Occipital lobe (tissue), 2 donors: Measurements from ENCODE around the gene MAP2K2. TPM values are rescaled to one million over a fixed set of nuclear protein-coding genes. Genes with fewer than 3 reads are reported as not detected.
A peak's percentile ranks its signal among the peaks of the same experiment; 100 is the strongest.
"Not testable (repeated sequence)": the region's sequence is repeated elsewhere in the genome, so short reads cannot be mapped to it uniquely, and the experiment has no call there.

ENCODE experiments used
- DNase-seq: peaks from one replicate; lab custom pipeline; 2025; lab: John Stamatoyannopoulos, UW
- total RNA-seq: library from RNA; depleted of rRNA; stranded (reverse); fragments of >200 nt; gene quantifications from one replicate; pipeline ENCODE4 v1.2.3, GENCODE V29; 2014

Gene MAP2K2
- total RNA-seq: 61.3 TPM

DNA sequence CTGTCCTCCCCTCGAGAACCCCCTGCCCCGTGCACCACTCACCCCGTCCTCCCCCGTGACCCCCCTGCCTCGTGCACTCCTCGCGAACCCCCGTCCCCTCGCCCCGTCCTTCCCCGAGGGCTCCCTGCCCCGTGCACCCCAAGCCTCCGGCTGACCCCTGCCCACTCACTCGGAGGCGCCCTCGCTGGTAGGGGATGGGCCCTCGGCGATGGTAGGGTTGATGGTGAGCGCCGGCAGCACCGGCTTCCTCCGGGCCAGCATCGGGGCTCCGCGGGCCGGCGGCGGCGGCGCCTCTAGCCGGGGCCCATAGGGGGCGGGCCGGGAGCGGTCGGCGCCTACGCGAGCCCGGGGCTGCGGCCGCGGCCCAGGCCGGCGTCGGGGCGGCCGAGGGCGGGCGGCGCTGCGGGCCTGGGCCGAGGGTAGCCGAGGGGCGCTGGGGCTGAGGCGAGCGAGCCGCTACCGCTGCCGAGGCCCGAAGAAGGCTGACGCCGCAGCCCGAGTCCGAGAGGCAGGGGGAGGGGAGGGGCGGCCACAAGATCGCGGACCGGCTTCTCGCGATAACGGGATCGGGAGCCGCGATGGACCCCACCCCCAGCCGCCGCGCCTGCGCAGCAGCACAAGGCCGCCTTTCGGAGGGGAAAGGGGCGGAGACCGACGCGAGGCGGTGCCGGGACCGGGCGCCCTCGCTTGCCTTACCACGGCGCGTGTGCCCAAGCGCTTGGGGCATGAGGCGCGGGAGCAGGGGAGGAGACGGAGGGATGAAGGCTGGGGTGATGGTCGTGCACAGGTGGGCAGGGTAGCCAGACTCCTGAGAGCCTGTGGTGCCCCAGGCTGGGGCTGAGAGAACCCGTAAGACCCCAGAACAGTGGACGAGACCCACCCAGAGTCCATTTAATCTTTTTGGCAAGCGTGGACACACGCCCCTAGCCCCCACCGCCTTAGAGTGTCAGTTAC, at the start of gene MAP2K2:
TSS of gene MAP2K2 (minus strand) at position 508 of the 954 bp plus-strand sequence. CDS start at position 261, 247 bp downstream.
- peak; percentile 93 for DNase-seq

DNA sequence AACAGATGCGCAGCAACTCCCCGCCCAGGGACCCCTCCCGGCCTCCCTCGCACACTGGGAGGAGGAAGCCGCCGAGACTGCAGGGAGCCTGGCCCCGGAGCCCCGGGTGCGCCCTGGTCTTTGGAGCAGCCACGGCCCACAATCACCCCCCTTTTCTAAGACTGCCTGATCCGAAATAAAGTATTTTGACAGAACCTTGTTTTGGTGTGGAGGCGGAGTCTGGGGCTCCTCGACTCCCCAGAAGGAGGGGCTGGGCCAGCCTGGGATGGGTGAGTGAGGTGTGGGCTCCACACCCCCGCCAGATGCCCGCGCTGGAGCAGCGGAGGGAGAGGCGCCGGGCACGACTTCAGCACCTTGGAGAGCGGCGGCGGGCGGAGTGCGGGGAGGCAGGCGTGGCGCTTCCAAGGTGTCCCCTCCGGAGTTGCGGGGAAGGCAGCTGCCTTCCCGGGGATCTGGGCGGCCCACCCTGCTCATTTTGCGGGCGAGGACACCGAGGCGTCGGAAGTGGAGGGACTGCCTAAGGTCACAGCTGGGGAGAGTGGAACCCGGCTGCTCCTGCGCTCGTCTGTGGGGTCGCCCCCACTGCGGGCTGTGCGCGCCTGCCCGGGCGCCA, 49.0 kb upstream of the MAP2K2 start:
- DNase-seq: no peak

DNA sequence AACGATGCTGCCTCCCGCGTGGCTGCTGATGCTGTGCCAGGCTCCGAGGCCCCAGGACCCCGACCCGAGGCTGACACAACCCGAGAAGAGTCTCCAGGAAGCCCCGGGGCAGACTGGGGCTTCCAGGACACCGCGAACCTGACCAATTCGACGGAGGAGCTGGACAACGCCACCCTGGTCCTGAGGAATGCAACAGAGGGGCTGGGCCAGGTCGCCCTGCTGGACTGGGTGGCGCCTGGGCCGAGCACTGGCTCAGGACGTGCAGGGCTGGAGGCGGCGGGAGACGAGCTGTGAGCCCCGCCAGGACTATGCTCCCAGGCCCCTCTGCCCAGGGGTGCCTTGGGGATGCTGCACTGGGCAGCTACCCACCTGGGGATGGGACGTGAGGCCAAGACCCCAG, 47.8 kb upstream of the MAP2K2 start:
- DNase-seq: no peak

DNA sequence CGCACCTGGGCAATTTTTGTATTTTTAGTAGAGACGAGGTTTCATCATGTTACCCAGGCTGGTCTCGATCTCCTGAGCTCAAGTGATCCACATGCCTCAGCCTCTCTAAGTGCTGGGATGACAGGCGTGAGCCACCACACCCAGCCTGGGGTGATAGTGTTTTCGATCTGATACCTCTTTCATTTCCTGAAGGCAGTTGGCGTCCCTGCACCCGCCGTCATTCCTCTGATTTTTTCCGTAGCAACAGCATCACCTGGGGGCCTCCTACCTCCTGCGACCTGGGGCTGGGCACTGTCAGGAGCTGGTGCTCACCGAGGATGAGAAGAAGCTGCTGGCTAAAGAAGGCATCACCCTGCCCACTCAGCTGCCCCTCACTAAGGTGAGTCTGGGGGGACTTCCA, 40.3 kb upstream of the MAP2K2 start:
- DNase-seq: no peak

DNA sequence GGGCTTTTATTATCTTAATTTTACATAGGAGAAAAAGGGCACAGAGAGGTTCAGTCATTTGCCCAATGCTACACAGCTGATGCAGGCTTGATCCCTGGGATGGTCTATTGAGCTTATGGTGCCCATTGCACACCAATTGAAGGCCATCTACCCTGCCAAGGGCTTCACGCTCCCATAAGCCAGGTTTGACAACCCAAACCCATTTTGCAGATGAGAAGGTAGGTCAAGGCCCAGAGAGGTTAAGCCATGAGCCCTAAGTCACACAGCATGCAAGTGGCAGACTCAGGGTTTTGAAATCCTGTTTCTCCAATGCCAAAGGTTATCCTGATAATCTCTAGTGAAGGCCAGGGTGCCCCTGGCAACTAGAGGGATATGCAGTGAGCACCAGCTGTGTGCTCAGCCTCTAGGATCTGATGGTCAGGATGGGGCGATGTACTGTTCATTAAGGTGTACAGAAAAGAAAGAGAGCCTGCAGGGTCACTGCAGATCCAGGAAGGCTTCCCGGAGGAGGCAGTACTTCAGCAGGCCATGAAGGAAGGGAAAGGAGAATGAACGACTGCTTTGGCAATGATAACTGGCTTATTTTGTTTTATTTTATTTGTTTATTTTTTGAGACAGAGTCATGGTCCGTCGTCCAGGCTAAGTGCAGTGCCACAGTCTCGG, 37.6 kb upstream of the MAP2K2 start:
- no peak for DNase-seq

DNA sequence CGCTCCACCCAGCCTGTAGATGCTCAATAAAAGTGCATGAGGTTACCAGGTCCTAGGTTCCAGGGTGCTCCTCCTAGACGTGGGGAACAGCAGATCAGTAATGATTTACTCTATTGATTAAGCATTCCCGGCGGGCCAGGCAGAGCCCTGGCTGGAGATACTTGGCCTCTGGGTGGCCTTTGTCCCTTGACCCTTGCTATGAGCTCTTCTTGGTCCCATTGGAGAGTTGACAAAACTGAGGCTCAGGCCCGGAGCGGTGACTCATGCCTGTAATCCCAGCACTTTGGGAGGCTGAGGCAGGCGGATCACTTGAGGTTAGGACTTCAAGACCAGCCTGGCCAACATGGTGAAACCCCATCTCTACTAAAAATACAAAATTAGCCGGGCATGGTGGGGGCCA, 34.0 kb upstream of the MAP2K2 start:
- not testable (repeated sequence) for DNase-seq

DNA sequence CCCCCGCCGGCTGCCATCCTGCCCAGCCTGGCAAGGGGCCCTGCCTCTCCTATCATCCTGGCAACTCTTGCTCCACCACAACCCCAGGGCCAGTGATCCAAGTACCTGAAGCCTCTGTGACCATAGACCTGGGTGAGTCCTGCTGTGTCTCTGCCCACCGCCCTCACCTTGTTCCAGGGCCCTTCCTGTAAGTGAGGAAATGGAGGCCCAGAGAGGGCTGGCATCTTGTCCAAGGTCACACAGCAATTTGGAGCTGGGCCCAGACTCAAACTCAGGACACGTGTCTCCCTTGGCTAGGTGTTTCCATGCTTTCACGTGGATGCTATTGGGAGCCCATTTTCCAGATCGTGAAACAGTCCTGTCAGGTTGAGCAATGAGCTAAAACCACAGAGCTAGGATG, 33.2 kb upstream of the MAP2K2 start:
- no peak for DNase-seq

DNA sequence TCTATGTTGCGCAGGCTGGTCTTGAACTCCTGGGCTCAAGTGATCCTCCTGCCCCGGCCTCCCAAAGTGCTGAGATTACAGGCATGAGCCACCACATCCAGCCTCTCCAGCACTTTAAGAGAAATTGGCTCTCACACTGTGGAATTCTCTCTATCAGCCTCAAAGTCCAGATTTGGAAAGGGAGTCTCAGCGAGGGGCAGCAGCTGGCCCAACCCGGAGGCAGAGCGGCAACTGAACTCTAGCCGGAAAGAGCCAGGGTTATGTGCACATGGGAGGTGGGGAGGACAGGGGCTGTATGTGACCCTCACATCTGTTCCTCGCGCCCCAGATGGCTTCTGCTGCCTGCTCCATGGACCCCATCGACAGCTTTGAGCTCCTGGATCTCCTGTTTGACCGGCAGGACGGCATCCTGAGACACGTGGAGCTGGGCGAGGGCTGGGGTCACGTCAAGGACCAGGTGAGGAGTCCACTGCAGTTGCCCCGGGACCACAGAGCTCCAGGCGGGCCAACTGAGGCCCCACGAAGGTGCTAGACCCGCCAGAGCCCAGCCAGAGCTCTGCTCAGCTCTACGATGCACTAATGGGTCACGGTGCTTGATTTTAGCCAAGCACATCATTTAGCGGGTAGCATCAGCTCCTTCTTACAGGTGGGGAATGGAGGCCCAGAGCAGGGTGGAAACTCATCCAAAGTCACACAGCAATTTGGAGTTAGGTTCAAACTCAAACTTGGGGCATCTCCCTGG, 30.8 kb upstream of the MAP2K2 start:
- no peak for DNase-seq

DNA sequence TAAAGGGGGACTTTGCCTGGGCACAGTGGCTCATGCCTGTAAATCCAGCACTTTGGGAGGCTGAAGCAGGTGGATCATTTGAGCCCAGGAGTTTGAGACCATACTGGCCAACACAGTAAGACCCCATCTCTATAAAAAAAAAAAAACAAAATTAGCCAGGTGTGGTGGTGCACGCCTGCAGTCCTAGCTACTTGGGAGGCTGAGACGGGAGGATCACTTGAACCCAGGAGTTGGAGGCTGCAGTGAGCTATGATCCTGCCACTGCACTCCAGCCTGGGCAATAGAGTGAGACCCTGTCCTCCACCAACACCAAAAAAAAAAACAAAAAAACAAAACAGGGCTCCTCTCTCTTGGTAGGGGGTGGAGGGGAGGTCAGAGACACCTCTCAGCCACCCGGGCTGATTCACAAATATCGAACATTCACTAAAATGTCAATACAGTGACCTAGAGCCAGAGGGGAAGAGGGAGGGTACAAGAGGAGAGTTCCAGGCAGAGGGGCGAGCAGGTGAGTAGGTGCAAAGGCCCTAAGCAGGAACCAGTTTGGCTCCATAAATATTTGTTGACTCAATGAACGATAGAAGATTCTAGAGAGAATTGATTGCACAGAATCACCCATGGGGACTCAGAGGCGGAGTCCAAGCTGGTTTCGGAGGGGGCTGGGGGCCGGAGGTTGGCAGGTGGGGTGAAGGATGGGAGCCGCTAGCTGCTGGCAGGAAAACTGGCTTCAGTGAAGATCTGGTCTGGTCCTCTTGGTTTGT, 28.5 kb upstream of the MAP2K2 start:
- no peak for DNase-seq

DNA sequence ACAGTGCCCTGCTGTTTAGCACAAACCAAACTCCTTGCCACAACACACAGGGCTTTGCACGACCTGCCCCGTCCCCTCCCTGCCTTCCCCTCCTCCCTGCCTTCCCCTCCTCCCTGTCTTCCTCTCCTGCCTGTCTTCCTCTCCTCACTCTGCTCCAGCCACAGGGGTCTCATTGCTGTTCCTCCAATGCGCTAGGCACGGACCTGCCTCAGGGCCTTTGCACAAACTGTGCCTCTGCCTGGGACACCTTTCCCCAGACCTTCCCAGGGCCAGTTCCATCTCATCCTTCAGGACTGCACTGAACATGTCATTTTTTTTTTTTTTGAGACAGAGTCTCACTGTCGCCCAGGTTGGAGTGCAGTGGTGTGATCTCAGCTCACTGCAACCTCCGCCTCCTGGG, 27.7 kb upstream of the MAP2K2 start:
- DNase-seq: no peak

DNA sequence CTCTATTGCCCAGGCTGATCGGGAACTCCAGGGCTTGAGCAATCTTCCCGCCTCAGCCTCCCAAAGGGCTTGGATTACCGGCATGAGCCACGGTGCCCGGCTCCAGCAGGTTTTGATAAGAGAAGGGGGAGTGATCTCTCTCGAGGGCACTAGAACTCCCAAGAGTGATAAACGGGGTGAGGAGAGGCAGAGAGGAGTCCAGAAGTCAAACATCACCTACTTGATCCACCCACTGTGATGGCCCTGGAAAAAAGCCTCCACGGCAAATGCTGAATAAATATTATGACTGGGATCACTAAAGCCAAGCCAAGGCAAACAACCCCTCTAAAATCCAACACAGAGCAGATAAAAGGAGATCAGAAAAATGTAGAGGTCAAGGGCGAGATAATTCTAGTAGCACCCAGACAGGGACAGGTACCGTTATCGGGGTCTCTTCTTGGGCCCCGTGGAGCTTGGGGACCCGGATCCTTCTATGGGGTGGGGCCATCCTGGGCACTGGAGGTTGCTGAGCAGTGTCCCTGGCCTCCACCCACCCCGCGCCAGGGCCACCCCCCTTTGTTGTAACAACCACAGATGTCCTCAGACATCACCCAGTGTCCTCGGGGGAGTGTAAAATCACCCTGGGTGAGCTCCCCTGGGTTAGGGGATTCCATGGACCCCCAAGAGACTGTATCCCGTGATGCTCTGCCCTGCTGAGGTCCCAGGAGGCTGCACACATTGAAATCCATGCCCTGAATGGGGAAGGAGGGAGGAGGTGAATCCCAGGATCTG, 25.8 kb upstream of the MAP2K2 start:
- no peak for DNase-seq

DNA sequence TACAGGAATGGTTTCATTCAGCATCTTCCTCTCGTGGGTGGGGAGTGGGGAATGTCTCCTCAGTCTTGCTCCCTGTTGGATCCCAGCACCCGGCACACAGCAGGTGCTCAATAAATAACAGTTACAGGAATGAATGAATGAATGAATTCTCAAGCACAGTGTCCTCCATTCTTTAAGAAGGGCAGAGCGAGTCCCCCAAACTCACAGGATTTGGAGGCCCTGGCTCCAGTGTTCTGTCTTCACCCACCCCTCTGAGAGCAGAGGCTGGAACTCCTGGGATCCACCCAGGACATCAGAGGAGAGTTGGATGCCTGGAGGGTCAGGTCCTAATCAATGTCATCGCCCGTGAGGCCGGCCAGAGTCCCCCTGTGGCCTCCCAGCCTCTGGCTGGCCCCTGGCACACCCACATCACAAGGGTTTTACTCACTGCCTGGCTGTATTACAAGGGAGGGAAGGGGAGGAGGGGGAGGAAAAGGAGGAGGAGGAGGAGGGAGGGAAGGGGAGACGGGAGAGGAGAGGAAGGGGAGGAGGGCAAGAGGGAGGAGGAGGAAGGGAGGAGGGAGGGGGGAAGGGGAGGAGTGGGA, 20.8 kb upstream of the MAP2K2 start:
- DNase-seq: no peak

DNA sequence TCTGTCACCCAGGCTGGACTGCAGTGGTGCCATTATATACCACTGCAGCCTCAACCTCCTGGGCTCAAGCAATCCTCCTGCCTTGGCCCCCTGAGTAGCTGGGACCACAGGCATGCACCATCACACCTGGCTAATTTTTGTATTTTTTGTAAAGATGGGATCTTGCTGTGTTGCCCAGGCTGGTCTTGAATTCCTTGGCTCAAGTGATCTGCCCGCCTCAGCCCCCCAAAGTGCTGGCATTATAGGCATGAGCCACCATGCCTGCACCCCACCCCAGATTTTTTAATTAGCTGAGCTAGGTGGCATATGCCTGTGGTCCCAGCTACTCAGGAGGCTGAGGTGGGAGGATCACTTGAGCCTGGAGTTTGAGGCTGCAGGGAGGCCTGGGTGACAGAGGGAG, 19.0 kb upstream of the MAP2K2 start:
- not testable (repeated sequence) for DNase-seq

DNA sequence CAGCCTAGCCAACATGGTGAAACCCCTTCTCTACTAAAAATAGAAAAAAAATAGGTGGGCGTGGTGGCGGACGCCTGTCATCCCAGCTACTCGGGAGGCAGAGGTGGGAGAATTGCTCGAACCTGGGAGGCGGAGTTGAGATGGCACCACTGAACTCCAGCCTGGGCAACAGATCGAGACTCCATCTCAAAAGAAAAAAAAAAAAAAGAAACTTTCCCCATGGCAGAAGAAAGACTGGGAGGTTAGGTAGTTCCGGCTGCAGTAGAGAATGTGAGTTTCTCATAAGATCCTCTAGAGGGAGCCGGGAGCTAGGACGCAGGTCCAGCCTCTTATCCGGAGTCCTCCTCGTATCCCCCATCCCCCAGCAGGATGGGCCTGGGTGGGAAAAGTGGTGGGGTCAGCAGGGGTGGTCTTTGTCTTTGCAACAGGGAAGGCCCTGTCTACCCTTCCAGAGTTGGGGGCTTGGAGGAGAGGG, 16.4 kb upstream of the MAP2K2 start:
- DNase-seq: no peak

DNA sequence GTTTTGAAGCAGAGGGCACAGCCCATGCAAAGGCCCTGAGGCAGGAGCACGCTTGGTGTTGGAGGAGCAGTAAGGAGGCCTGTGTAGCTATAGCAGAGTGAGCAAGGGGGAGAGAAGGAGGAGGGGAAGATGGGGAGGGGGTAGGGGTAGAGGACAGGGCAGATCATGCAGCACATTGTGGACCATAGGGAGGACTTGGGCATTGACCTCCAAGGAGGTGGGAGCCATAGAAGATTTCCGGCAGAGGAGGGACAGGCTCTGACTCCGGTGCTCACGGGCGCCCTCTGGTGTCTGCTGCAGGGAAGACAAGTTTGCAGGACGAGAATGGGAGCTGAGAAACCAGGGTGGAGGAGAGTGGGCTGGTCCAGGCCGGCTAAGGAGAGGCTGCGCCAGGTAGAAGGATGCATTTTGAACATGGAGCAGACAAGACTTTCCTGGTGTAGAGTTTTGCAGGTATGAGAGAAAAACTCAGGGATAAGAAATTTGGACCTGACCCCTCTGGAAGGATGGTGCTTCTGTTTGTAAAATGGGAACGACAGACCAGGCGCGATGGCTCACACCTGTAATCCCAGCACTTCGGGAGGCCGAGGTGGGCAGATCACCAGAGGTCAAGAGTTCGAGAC, 15.8 kb upstream of the MAP2K2 start:
- peak; percentile 21 for DNase-seq

DNA sequence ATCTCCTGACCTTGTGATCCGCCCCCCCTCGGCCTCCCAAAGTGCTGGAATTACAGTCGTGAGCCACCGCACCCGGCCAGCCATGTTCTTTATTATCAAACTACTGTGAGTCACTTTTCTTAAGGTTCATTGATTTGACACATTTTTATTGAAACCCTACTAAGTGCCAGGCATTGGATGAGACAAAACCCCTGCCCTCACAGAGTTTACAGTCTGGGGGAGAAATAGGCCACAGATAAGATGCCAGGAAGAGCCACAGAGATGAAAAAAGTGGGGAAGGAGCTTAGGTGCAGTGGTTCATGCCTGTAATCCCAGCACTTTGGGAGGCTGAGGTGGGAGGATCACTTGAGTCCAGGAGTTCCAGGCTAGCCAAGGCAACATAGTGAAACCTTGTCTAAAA, 14.5 kb upstream of the MAP2K2 start:
- DNase-seq: no peak

DNA sequence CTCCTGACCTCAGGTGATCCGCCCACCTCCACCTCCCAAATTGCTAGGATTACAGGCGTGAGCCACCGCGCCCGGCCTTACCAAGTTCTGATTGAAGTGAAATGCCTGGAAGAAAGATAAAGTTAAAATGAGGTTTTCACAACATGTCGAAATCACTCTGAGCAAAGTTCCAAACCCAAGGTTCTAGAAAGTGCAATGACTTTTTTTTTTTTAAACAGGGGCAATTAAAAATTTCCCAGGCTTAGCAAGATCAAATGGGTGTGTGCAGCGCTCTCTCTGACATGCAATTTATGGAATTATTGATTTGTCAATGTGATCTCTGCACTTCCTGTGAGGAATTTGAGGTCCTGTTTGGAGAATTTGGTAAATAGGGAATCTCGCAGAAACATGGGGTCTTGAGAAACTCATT, 12.8 kb upstream of the MAP2K2 start:
- DNase-seq: no peak

DNA sequence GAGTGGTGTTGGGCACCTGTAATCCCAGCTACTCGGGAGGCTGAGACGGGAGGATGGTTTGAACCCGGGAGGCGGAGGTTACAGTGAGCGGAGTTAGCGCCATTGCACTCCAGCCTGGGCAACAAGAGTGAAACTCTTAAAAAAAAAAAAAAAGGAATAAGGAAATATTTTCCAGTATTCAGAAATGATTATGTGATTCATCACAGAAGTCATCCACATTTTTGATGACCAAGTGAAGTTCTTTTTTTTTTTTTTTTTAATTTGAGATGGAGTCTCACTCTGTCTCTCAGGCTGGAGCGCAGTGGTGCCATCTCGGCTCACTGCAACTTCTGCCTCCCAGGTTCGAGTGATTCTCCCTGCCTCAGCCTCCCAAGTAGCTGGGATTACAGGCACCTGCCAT, 11.5 kb upstream of the MAP2K2 start:
- not testable (repeated sequence) for DNase-seq

DNA sequence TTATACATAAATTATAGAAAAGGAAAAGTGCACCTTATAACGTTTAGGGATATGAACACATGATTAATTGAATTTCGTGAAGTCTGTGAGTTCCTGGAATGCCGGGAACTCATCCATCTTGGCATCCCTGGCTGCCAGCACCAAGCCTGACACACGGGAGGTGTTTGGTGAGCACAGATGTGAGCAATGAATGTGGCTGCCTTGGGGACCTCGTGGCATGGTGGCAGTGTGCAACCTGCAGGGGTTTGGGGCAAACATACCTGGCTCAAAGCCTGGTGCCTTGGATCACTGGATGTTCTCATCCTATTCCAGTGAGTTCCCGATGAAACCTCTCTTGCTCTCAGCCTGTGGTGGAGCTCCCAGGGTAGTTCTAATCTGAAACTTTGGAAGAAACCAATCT, 10.4 kb upstream of the MAP2K2 start:
- no peak for DNase-seq
